HG02970 (cell line): ENCODE data around the gene PDSS1.

ENCODE experiments used
- ATAC-seq: cut with Tn5 transposase; IDR thresholded peaks from one replicate; pipeline ENCODE4 v1.9.1; 2021; ENCODE audit warnings: mild to moderate bottlenecking, moderate library complexity, moderate number of reproducible peaks; ENCODE audit not compliant: unreplicated experiment, low FRiP score

Gene PDSS1

GRCh38 chr10:26697922-26698608, 564 bp downstream of the PDSS1 start:
- no peak for ATAC-seq

GRCh38 chr10:26698909-26699308, 1.4 kb downstream of the PDSS1 start:
- ATAC-seq = no peak

- ATAC-seq = no peak
Observed at GRCh38 chr10:26699631-26700030, 2.1 kb downstream of the PDSS1 start.

DNA sequence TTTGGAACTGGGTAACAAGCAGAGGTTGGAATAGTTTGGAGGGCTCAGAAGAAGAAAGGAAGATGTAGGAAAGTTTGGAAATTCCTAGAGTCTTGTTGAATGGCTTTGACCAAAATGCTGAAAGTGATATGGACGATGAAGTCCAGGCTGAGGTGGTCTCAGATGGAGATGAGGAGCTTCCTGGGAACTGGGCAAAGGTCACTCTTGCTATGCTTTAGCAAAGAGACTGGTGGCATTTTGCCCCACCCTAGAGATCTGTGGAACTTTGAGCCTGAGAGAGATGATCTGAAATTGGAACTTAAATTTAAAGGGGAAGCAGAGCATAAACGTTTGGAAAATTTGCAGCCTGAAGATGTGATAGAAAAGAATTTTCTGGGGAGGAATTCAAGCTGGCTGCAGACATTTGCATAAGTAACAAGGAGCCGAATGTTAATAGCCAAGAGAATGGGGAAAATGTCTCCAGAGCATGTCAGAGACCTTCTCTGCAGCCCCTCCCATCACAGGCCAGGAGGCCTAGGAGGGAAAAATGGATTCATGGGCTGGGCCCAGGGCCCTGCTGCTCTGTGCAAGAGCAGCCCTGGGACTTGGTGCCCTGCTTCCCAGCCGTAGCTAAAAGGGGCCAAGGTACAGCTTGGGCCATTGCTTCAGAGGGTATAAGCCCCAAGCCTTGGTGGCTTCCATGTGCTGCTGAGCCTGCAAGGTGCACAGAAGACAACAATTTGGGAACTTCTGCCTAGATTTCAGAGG, 3.6 kb downstream of the PDSS1 start:
- no peak for ATAC-seq

DNA sequence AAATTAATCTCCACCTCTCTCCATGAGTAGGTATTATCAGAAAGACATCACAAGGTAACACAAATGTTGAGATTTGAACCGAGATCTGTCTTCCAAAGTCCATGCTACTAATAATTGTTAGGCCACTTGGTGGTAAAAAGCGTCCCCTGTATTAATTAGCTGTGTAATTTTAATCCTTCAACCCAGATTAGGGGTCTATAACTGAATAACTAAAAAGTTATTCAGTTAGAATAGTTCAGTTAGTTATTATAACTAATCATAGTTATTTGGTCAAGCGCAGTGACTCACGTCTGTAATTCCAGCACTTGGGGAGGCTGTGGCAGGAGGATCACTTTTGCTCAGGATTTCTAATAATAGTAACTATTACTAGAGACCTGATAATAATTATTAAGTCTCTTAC, 5.6 kb downstream of the PDSS1 start:
- no peak for ATAC-seq

GRCh38 chr10:26703974-26704373, 6.5 kb downstream of the PDSS1 start:
- no peak for ATAC-seq

- ATAC-seq = no peak
Observed at GRCh38 chr10:26706206-26706605, 8.7 kb downstream of the PDSS1 start.

DNA sequence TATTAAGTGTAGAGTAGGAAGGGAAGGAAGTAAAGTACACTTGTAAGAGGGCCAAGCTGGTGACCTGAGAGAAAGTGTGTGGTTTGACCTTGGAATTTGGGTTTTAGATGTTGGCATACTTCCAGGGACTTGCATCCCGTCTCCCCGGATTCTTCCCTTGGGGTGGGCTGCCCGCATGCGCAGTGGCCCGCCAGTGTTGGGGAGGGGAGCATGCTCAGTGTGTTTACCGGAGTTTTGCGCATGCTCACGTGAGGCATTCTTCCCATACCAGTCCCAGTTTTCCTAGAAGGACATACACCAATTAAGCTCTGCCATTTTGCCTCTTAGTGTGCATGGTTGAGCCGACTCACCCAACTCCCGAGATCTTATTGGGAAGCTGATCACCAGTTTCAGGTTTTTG, 9.4 kb downstream of the PDSS1 start:
- no peak for ATAC-seq

DNA sequence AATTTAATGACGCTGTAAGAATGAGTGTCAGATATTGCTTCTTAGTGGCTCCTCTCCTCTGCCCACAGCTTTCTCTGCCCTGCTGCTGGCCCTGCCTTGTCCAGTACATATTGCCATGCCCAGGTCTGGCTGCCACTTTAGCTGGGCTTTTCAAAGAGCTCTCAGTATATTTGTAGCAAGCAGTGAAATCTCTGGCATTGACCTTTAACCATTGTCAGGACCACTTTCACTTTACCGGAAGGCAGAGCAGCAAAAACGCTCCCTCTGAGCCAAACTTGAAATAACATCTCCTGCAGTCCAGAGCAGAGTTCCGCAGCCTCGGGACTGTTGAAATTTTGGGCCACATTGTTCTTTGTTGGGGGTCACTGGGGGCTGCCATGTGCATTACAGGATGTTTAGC, 13.8 kb downstream of the PDSS1 start:
- no peak for ATAC-seq

GRCh38 chr10:26714415-26715136, 17.1 kb downstream of the PDSS1 start:
- no peak for ATAC-seq

DNA sequence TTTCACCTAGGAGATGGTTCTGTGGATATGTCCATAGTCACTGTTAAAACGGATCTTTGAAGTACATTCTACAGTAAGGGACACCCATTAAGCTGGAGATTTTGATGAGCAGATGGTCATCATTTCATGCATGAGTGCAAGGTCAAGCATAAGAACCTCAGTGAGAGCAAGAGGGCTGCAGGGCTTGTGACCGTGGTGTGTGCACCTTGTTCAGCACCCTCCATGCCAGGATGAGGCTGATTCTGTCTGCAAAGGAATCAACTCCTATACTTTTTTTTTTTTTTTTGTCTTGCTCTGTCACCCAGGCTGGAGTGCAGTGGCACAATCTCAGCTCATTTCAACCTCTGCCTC, 17.6 kb downstream of the PDSS1 start:
- no peak for ATAC-seq

DNA sequence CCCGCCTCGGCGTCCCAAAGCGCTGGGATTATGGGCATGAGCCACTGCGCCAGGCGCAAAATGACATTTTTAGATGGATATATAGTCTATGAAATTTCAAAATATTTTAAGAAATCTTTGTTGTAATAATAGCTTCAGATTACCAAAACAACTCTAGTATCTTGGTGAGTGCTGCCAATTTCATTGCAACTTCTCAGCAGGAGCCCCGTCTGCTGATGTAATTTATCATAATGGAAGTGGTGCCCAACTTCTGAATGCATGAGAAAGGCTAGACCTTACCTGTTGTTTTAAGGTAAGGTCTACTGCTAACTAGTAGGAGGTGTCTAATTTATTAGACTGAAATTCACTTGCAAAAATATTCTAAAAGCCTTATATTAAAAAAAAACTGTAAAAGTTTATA, 20.0 kb downstream of the PDSS1 start:
- ATAC-seq = no peak

DNA sequence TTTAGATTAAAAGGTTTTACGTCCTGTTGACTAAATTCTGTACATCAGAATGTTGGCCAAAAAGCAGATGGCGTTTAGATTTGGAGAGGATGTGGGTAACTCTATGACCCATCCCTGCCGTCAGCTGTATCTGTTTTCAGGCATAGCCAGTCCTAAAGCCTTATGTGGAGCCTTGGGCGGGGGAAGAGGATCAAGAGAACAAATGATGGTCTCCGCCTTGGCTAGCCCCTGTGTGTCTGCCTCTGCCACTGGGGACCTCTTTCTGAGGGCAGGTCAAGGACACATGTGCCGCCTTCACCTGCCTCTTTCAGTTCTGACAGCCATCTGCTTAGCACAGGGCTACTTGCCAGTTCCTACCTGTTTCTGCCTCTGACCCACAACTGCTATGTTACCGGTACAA, 24.1 kb downstream of the PDSS1 start:
- ATAC-seq = no peak

DNA sequence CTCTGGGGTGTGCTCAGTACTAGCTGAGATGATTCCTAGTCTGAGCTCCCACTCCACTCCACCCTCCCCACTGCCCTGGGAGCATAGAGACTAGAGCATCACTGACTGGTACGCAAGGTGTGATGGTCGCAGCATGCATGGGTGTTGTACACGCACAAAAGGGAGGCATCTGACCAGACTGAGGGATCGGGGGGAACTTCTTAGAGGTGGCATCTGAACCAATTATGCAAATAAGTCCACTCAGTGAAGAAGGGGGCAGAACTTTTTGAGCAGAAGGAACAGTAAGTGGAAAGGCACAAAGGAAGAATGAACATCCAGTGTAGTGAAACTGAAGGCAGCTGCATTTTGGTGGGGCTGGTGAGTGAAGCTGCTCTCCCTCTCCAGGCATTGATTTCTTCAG, 25.5 kb downstream of the PDSS1 start:
- ATAC-seq = no peak

- no peak for ATAC-seq
Observed at GRCh38 chr10:26725837-26726727, 28.6 kb downstream of the PDSS1 start.

DNA sequence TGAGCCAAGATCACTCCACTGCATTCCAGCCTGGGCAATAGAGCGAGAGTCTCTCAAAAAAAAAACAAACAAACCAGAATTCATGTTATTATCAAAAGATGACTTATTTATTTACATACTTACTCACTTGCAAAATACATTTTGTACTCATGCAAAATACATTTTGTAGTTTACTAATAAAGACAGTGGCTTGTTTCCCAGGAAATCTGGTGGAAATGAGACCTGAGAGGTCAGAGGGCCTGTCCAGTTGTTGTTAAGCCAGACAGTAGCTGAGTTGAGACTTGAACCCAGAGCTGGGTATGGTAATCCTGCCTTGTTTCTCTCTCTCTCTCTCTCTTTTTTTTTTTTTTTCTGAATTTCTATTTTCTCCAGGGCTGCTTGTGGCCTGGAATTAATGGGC, 29.5 kb downstream of the PDSS1 start:
- no peak for ATAC-seq

DNA sequence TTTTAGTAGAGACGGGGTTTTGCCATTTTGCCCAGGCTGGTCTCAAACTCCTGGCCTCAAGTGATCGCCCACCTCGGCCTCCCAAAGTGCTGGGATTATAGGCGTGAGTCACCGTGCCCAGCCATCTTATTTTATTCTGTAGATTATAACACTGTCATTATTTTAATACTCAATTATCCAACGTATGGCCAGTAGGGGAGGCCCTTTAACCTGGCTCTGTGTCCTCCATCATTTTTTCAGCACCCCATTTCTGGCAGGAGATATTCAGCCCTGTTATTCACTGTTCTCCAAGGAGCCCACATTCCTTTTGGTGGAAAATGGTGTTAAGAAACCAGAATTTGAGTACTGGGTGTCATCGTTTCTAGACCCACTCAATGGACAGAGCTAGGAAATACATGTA, 31.5 kb downstream of the PDSS1 start:
- no peak for ATAC-seq

DNA sequence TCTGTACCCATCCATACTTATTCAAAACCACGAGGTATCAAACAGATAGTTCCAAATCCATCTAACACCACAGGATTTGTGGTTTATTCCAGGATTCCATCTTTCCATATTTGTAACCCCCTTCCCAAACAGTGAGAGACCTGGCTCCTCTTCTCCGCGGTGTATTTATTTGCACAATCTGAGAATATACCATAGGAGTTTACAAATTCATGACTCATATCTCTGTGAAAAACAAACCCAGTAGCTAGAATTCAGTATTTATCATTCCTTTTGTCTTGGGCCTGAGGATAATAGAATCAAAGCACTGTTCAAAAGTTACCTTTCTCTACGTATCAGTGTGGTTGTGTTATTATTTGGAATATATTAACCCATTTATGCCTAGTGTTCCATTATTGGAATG, 31.9 kb downstream of the PDSS1 start:
- ATAC-seq = no peak

DNA sequence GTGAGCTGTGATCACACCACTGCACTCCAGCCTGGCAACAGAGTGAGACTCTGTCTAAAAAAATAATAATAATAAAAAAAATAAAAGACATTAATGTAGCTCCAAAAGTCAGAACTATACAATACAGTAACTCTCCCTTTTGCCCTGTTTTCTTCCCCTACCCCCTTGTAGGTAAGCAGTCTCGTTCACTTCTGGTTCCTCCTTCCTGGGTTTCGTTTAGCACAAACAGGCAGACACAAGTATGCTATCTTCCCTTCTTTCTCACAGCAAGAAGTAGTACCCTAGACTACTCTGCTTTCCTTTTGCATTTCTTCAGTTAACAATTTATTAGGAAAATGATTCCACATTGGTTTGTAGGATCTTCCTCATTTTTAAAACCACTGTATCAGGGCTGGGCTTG, 33.1 kb downstream of the PDSS1 start:
- no peak for ATAC-seq

DNA sequence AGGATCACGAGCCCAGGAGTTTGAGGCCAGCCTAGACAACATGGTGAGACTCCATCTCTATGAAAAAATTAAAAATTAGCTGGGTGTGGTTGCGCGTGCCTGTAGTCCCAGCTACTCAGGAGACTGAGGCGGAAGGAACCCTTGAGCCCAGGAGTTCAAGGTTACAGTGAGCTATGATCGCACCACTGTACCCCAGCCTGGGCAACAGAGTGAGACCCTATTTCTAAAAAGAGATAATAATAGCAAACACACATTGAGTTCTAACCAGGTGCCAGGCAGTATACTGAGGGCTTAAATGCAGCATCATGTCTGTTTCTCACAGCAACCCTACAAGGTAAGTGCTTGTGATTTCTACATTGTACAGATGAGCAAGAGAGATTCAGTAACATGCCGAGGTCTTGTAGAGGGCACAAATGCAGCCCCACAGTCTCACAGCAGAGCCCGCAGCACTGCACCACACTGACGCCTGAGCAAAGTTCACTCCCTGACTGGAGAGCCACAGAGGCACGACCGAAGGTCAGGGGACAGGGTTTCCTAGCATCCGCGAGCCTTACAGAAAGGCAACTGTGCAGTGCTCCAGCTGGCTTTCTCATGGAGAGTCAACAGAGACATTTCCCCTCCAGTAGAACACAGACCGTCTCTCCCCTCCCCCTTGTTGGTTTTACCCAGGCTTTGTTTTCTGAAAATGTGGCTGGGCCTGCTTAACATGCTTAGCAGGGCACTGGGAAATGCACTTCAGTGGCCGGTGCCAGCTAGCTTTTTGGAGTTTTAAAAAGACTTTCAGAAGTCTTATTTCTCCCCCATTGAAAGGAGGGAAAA, 36.5 kb downstream of the PDSS1 start:
- ATAC-seq = no peak
